Dedifferentiated amniotic fluid mesenchymal stem cell (primary cell): ENCODE measurements around the gene FYCO1.

Experiments
- DNase-seq: peaks from one replicate; pipeline ENCODE4 v3.0.0-alpha.2; 2016; ENCODE audit errors: extremely low spot score

The FYCO1 gene

GRCh38 chr3:45943207-45943846 is 52.3 kb downstream of the FYCO1 start, which contains the start of gene CXCR6:
CXCR6 (plus strand) TSS chr3:45943464; CDS start chr3:45946482, 3,018 bp downstream.
- no peak for DNase-seq

GRCh38 chr3:45942051-45942825 is 53.4 kb downstream of the FYCO1 start:
- no peak for DNase-seq

- no peak for DNase-seq
Measured at GRCh38 chr3:45940781-45941365, 54.8 kb downstream of the FYCO1 start.

- no peak for DNase-seq
Measured at GRCh38 chr3:45940004-45940780, 55.4 kb downstream of the FYCO1 start.

GRCh38 chr3:45939341-45939771 is 56.3 kb downstream of the FYCO1 start:
- DNase-seq, result no peak

GRCh38 chr3:45938864-45939263 is 56.8 kb downstream of the FYCO1 start:
- DNase-seq, result peak; percentile 92

DNA sequence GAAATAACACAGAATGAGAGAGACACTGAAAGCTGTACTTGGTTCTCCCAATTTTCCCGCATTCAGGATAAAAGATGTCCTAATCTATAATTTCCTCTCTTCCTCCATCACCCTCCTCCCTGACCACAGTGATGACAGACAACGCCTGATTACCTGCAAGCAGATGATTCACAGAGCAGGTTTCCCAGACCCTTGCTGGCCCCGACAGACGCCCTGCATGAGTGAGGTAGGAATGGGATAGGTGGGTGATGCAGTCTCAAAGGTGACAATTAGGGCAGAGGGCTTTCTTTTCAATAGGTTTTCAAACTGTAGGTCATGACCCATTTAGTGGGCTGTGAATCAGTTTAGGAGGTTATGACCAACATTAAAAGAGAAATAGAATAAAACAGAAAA is 57.6 kb downstream of the FYCO1 start:
- DNase-seq, result no peak

DNA sequence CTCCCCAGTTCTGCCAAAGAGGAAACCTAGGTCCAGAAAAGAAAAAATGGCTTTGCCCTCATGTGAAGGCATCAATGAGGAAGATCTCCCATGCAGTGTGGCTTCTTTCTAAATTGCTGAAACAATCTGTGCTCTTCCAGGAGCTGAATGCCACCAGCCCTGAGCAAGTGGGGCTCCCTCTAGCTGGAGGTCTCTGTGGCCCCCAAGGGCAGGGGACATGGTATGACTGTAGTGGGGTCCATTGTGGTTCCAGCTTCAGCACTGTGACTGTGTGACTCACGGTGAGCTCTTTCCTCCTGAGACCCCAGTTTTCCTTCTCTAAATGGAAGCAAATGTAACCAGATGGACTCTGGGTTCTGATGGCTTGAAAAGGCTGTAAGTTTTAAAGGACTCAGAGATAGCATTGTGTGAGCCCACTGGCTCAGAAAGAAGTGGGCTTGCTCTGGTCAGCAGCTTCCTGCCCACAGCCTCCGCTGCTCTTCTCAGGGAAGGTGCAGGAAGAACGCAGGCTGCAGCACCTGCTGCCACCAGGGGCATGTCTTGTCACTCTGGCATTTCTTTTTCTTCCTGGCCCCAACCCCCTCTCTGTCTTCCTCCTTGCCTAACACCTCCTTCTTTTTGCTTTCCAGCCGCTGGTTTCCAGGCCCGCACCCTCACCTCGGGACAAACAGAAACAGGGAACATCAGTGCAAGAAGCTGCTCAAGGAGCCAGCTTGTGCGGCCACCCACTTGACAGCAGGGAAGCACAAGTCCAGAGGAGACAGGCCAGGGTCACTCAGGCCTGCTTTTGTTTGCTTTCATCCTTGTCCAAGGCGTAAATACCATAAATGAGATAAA is 58.2 kb downstream of the FYCO1 start:
- no peak for DNase-seq

DNA sequence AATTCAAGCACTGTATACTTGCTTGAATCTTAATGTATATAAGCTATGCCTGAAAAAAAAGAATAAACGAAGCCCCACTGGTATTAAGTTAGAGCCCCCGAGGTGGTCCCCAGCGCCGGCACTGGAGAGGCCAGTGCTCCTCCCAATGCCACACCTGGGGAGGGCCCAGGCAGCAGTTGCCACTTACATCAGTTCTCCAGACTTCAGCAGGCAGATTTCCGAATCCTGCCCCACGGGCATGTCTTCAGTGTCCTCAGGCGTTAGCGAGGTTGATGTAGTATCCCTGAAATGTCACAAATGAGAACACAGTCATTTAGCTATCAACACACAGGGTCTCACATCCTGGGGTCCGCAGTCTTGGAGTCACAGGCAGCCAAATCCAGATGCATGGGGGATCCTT is 59.4 kb downstream of the FYCO1 start:
- DNase-seq, result no peak

DNA sequence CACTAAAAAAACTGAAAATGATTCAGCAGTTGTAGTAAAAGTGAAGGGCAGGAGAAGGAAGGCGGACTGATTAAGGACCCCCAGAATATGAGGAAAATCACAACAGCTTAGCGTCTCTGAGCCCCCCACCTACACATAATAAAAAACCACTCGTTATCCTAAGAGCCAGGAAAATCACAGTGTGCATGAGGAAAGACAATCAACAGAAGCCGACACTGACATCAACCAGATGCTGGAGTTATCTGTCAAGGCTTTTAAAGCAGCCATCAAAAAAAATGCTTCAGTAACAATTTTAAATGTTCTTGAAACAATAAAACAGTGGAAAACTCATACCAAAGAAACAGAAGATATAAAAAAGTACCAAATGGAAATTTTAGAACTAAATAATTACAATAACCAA is 62.0 kb downstream of the FYCO1 start:
- DNase-seq, result no peak

DNA sequence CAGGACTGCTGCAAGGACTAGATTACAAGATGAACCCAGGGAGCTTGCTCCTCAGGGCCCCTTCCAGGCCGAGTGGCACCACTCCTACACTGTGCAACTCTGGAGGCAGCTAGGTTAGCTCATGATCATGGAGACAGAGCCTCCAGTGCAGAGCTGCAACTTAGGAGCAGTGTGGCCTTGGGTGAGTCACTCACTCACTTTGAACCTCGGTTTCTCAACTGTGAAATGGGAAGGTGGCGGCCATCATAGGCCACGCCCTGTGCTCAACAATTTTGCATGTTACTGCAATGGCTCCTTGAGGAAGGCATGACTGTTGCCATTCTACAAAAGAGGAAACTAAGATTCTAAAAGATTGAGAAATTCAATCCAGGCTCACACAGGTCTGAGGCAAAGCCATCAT is 63.5 kb downstream of the FYCO1 start:
- no peak for DNase-seq

GRCh38 chr3:45931496-45931895 is 64.1 kb downstream of the FYCO1 start:
- no peak for DNase-seq

DNA sequence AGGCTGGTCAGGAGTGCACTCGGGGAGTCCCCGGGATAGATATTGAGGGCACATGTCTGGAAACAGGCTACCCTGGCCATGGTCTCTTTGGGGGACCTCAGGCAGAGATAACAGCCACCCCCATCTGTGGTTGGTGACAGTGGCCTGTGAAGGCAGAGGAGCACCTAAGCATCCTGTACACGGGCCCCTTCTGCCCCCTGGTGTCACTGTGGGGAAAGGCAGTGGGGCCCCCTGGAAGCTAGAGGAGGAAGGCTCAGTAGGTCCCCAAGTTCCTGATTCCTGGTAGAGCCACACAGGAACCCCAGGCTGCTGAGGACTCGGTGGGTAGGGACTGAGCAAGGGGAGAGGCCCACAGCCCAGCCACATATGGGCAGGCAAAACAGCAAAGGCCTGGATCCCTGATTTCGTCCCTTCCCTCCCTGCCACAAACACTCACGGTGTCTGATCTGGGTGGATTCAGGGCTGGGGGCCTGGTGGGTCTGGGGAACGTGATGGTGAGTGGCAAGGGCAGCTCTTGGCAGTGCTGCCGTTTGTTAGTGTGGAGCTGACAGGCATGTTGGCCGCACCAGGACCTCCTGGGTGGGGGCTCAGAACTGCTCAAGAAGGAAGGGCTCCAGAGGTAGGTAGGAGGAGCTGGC is 66.5 kb downstream of the FYCO1 start:
- no peak for DNase-seq

DNA sequence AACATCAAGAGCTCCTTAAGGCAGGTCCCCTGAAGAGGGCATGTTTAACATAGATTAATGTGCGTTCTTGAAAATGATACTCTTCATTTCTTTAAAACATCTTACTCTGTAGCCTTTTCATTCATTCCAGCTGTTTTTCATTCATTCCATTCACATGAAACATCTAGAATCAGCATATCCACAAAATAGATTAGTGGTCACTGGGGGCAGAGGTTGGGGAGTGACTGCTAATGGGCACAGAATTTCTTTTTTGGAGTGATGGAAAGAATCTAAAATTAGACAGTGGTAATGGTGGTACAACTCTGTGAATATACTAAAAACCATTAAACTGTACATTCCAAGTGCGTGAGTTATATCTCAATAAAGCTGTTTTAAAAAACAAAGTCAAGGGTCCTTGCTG is 67.7 kb downstream of the FYCO1 start:
- DNase-seq, result peak; percentile 35

DNA sequence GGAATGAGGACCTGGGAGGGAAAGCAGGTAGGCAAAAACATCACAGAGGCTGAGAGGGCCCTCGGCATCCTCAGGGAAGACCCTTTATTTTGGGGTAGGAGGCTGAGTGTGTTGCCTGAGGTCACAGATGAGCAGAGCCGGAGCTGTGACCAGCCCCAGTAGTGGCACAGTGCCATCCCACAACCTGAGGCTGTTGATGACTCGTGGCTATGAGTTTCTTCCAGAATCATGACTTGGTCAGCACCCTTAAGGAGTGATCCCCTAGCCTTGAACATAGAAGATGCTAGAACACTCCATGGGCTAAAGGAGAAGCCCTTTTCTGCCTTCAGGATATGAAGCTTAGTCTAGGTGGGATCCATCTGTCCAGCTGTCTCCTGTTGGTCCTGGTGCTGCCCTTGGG is 71.9 kb downstream of the FYCO1 start:
- DNase-seq, result no peak

GRCh38 chr3:45922950-45923590 is 72.6 kb downstream of the FYCO1 start:
- DNase-seq, result no peak

DNA sequence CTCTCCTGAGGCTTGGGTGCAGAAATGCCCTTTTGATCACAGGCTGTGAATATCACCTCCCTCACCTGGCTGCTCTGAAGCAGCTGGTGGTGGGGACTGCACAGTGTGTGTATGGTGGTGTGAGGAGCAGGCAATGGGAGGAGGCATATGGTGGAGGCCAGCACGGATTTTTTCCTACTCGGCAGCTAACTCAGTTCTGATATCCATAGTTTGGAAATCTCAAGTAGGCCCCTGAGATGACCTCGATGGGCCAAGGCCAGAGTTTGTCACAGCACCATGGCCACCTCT is 73.6 kb downstream of the FYCO1 start:
- no peak for DNase-seq

GRCh38 chr3:45921158-45922038 is 74.2 kb downstream of the FYCO1 start:
- DNase-seq, result no peak

- DNase-seq, result no peak
Measured at GRCh38 chr3:45917146-45917898, 78.3 kb downstream of the FYCO1 start.
